ENCODE data around the gene ZSCAN22.

Gene ZSCAN22

GRCh38 chr19:58357481-58358145, 30.8 kb downstream of the ZSCAN22 start:
- no peak for DNase-seq (ENCODE audit: extremely low read depth, low read depth)
- TF ChIP-seq CTCF (IDR thresholded peaks at IDR 0.05; ENCODE audit: low read depth, low read length), result no peak

- TF ChIP-seq CTCF (IDR thresholded peaks at IDR 0.05; ENCODE audit: low read depth, low read length), result no peak; the same call in none of the 2 replicates
- no peak for DNase-seq (ENCODE audit: extremely low read depth, low read depth)
Observed at GRCh38 chr19:58361900-58362271, 35.1 kb downstream of the ZSCAN22 start.

GRCh38 chr19:58362272-58362994, 35.6 kb downstream of the ZSCAN22 start, which contains the start of gene ZNF497:
Gene ZNF497 (minus strand): TSS chr19:58362751. CDS start chr19:58357635, 5,116 bp downstream.
- no peak for TF ChIP-seq CTCF (IDR thresholded peaks at IDR 0.05; ENCODE audit: low read depth, low read length)
- DNase-seq (ENCODE audit: extremely low read depth, low read depth), result peak; percentile 92

- TF ChIP-seq CTCF (IDR thresholded peaks at IDR 0.05; ENCODE audit: low read depth, low read length), result no peak
- DNase-seq (ENCODE audit: extremely low read depth, low read depth), result no peak
Observed at GRCh38 chr19:58364146-58364545, 37.4 kb downstream of the ZSCAN22 start.

GRCh38 chr19:58366585-58367430, 40.0 kb downstream of the ZSCAN22 start:
- no peak for DNase-seq (ENCODE audit: extremely low read depth, low read depth)
- TF ChIP-seq CTCF (IDR thresholded peaks at IDR 0.05; ENCODE audit: low read depth, low read length), result no peak

DNA sequence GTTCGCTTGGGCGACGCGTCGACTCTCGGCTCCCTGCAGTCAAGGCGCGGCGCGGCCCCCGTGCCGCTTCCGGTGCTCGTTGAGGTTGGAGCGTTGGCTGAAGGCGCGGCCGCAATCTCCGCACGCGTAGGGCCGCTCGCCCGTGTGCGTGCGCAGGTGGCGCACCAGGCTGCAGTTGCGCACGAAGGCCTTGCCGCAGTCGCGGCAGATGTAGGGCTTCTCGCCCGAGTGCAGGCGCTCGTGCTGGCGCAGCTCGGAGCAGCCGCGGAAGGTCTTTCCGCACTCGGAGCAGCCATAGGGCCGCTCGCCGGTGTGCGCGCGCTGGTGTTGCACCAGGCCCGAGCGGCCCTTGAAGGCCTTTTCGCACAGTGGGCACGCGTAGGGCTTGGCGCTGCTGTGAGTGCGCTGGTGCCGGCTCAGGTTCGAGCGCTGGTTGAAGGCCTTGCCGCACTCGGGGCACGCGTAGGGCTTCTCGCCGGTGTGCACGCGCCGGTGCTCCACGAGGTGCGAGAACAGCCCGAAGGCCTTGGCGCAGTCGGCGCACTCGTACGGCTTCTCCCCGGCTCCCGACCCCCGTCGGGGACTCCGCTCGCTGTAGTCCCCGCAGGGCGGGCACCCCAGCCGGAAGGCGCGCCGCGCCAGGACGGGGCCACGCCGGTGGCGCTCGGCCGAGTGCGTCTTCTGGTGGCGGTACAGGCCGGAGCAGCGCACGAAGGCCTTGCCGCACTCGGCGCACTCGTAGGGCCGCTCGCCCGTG, 41.1 kb downstream of the ZSCAN22 start:
- TF ChIP-seq CTCF (IDR thresholded peaks at IDR 0.05; ENCODE audit: low read depth, low read length), result no peak
- no peak for DNase-seq (ENCODE audit: extremely low read depth, low read depth)

Data from AG09319 (cell line).